GM13976 (cell line): ENCODE measurements around the gene MSN.

ENCODE experiments used
- DNase-seq: peaks from one replicate; pipeline ENCODE4 v3.0.0; 2012; ENCODE audit warnings: low spot score
- in situ Hi-C: fragments of 300-500 bp; cut with MboI; formaldehyde crosslinking; loops from one replicate; pipeline ENCODE4 v1.12.0; 2022; ENCODE audit warnings: low sequenced_read_pairs, mixed read lengths, inconsistent platforms; ENCODE audit not compliant: unreplicated experiment
- TF ChIP-seq, protein P1 (sequence below): IDR thresholded peaks from 2 replicates; pipeline ENCODE4 v1.5.1; 2012; ENCODE audit warnings: borderline replicate concordance, mild to moderate bottlenecking; ENCODE audit not compliant: insufficient read depth; ENCODE audit errors: extremely low read depth, missing control alignments, control extremely low read depth

Gene MSN

DNA sequence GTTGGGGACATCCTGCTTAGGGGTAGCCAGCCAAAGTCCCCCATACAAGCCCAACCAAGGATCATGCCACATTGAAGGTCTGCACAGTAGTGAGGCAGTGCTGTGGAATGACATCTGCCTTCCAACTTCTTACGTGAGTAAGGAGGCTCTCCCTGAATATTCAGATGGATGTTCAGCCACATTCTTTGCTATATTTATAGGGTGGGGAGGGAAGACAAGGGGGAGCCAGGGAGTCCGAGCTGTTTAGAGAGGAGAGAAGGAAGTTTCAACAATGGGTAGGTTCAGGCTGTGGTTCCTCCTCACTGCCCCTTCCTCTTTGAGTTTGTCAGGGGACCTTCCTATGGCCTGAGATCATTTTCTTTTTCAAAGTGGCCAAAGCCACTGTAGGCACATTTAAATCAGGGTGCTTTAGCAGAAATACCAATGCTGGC lies 29.8 kb downstream of the MSN start:
- in situ Hi-C loops = no loop called here
- no peak for DNase-seq

DNA sequence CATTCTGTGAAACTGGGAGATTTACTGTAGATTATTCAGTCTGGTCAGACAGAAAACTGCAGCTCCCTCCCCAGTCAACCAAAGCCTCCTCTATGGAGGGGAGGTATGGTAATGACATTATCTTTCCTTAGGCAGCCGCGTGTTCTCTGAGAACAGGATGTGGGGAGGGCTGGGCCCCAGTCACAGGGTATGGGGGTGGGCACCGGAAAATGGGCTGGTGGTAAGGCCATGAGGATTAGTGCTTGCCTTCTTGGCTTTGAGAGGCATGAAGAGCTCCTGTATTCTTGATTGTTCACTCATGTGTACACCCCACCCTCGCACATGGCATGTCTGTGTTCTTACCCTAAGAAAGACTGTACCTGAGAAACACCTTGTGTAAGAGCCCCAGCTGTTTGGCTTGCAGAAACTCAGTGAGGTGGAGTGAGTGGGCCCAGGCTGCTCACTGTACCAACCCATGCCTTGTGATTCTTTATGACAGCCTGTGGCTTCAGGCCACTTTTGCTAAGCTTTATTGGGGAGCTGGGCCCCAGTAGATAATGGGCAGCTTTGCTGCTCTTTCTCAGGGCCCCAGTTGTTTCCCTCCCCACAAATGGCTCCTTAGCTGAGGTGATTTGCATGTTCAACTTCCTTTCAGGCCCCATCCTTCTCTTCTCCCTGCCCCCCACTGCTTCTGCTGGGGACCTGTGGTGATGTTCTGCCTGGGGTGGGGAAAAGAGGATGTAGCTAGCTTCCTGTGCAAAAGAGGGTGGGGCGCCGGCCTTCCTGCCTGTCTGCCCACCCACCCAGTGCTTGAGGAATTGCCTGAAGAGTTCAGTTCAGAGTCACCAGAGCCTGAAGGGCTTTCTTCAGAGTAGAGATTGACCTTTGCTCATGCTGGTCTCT lies 30.7 kb downstream of the MSN start:
- in situ Hi-C loops = no loop called here
- TF ChIP-seq, protein P1, sequence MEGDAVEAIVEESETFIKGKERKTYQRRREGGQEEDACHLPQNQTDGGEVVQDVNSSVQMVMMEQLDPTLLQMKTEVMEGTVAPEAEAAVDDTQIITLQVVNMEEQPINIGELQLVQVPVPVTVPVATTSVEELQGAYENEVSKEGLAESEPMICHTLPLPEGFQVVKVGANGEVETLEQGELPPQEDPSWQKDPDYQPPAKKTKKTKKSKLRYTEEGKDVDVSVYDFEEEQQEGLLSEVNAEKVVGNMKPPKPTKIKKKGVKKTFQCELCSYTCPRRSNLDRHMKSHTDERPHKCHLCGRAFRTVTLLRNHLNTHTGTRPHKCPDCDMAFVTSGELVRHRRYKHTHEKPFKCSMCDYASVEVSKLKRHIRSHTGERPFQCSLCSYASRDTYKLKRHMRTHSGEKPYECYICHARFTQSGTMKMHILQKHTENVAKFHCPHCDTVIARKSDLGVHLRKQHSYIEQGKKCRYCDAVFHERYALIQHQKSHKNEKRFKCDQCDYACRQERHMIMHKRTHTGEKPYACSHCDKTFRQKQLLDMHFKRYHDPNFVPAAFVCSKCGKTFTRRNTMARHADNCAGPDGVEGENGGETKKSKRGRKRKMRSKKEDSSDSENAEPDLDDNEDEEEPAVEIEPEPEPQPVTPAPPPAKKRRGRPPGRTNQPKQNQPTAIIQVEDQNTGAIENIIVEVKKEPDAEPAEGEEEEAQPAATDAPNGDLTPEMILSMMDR = no peak
- peak; percentile 44 for DNase-seq

More for the DNA sequence above, 29.8 kb downstream of the MSN start:
- TF ChIP-seq, protein P1 = no peak

DNA sequence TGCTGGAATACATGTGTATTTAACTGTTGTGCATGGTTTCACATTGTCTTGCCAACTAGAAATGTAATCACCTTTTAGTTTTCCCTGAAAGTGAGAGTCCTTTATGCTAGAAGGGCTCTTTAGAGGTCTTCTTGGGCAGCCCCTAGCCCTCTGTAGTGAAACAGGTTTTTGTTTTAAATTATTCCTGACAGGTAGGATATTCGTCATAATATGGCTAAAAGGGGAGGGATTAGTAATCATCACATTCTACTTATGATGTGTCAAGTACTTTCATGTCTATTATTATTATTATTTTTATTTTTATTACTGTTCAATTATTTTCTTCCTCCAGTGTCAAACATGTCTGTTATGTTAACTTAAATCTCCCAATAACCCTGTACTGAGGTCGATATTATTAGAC lies 35.5 kb downstream of the MSN start:
- in situ Hi-C loops = no loop called here
- TF ChIP-seq, protein P1 = no peak
- no peak for DNase-seq

DNA sequence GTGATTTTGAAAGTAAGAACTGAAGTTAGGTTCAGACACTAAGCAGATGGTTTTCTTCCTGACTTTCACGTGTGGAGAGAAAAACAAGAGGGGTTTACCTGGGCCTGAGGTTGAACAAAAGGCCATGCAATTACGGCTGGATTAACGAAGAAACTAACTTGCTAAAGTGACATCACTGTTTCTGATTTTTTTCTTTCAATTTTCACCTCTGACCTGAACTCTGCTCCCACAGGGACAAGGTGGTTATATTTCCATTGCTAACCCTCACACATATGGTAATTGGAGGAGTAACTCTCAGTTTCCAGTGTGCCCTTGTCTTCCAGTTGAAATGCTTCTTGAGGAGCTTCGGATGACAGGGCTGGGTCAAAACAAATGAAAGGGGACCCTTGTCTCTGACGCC lies 38.0 kb downstream of the MSN start:
- in situ Hi-C loops = no loop called here
- TF ChIP-seq, protein P1 = no peak
- DNase-seq = no peak

DNA sequence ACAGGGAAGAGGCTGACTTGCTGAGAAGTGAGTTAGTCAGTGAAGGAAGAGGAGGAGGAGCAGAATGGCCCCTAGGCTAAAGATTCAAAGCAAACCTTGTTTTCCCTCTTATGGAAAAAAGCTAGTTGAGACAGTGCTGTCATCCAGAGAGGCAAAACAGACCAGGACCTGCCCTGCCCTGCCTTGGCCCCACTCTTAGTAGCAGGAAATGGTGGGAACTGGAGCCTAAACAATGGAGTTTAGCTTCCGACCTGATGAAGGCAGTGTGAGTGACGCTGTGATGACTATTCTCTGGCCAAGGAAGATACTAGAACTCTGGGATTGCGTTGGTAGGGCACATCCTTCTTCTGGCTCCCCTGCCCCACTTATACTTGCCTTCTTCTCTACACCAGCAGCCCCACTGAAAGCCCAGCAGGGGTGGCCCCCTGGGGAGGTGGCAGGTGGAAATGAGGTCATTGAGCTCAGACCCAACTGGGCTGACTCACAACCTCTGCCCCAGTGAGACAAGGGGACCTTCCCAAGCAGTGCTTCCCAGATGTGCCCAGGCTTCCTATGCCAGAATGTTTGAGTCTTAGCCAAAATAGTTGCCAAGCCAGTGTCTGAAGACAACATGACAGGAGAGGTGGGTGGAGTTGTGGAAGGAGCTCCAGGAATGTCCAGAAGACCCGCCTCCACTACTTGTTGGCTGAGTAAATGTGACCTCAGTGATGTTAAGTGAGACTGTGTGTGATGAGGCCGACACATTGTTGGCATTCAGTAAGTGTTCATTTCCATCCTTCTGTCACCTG lies 38.8 kb downstream of the MSN start:
- in situ Hi-C loops = no loop called here
- TF ChIP-seq, protein P1 = no peak
- DNase-seq = peak; percentile 31

DNA sequence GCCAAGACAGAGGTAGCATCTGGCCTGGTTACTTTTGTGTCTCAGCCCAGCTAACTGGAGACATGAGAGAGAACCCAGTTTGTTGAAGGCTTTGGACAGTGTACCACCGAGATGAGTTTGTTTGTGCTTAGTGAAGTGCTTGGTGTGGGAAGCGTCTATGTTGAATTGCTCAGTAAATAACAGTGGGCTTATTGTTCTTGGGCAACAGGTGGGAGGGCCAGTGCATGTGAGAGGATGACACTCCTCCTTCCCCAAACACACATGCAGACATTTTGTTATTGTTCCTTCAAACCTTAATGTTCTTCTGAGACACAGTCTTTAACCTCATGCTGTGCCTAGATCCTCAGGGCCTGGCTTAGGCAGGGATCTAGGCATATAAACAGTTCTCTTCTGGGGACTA lies 39.7 kb downstream of the MSN start:
- in situ Hi-C loops = no loop called here
- TF ChIP-seq, protein P1 = no peak
- DNase-seq = no peak
